DND-41 (cell line): ENCODE results near the gene GALNT7.

Experiments
- EZH2 ChIP-seq: IDR thresholded peaks from 3 replicates; pipeline ENCODE4 v1.6.1; 2012; ENCODE audit warnings: borderline replicate concordance, low read depth, mild to moderate bottlenecking, moderate library complexity, low read length, inconsistent platforms; ENCODE audit not compliant: severe bottlenecking
- TF ChIP-seq, protein P1 (sequence below): IDR thresholded peaks from 2 replicates; pipeline ENCODE4 v1.5.1; 2012; ENCODE audit warnings: borderline replicate concordance, low read length, moderate library complexity, mild to moderate bottlenecking; ENCODE audit not compliant: poor library complexity, severe bottlenecking; ENCODE audit errors: extremely low read depth

DNA sequence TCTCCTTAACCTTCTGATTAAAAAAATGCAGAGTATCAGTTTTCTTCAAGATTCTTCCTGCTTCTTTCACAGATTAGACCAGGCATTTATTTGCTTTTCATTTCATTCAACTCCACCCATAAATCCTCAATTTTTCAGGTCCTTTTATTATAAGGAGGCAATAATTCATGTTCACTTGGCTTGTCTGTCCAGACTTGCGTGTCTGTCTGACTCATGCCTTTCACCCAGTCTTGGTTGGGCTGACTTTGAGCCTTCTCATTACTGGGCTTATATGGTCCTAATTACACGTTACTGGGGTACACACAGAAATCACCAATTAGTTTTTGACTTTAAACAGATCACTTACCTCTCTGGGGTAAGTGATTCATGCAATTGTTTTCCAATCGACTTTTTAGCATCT is 48.8 kb upstream of the GALNT7 start:
- TF ChIP-seq, protein P1, sequence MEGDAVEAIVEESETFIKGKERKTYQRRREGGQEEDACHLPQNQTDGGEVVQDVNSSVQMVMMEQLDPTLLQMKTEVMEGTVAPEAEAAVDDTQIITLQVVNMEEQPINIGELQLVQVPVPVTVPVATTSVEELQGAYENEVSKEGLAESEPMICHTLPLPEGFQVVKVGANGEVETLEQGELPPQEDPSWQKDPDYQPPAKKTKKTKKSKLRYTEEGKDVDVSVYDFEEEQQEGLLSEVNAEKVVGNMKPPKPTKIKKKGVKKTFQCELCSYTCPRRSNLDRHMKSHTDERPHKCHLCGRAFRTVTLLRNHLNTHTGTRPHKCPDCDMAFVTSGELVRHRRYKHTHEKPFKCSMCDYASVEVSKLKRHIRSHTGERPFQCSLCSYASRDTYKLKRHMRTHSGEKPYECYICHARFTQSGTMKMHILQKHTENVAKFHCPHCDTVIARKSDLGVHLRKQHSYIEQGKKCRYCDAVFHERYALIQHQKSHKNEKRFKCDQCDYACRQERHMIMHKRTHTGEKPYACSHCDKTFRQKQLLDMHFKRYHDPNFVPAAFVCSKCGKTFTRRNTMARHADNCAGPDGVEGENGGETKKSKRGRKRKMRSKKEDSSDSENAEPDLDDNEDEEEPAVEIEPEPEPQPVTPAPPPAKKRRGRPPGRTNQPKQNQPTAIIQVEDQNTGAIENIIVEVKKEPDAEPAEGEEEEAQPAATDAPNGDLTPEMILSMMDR, result no peak
- no peak for TF ChIP-seq EZH2
